Epithelial cell of esophagus (primary cell): ENCODE measurements around the gene FAM222A.

Experiments used
- DNase-seq: peaks from one replicate; pipeline ENCODE4 v3.0.0; 2010; ENCODE audit warnings: low read depth
- H3K4me3 ChIP-seq: 2 replicates; pipeline ENCODE4 v1.5.1; 2011; ENCODE audit warnings: mild to moderate bottlenecking, low read length, control low read depth
- TF ChIP-seq, protein P1 (sequence below): IDR thresholded peaks from 2 replicates; pipeline ENCODE4 v1.5.1; 2011; ENCODE audit warnings: low read depth, mild to moderate bottlenecking, low read length, control low read depth, inconsistent platforms; ENCODE audit not compliant: insufficient read depth; ENCODE audit errors: missing control alignments

Gene FAM222A

DNA sequence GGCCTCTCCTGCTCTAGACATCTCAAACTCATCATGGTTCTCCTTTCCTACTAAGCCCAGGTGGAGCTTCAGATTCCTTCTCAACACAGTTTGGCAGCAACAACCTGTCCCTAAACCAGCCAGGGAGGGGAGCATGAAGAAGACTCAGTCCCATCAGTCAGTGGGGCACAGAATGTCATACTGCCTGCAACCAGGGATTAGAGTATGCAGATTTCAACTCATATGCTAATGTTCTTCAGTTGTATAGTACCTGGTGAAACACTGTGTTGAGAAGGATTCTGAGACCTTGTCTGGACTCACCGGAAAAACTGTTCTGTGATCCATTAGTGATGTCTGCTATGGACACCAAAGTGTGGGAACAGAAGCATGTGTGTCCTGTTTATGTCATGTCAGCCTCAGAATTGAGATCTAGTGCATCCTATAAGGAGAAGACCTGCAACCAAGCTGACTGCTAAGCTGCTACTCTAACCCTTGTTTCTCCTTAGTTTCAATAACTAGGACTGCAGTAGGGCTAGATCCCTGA is 76.0 kb downstream of the FAM222A start:
- TF ChIP-seq, protein P1, sequence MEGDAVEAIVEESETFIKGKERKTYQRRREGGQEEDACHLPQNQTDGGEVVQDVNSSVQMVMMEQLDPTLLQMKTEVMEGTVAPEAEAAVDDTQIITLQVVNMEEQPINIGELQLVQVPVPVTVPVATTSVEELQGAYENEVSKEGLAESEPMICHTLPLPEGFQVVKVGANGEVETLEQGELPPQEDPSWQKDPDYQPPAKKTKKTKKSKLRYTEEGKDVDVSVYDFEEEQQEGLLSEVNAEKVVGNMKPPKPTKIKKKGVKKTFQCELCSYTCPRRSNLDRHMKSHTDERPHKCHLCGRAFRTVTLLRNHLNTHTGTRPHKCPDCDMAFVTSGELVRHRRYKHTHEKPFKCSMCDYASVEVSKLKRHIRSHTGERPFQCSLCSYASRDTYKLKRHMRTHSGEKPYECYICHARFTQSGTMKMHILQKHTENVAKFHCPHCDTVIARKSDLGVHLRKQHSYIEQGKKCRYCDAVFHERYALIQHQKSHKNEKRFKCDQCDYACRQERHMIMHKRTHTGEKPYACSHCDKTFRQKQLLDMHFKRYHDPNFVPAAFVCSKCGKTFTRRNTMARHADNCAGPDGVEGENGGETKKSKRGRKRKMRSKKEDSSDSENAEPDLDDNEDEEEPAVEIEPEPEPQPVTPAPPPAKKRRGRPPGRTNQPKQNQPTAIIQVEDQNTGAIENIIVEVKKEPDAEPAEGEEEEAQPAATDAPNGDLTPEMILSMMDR: no peak
- DNase-seq: no peak
- H3K4me3 ChIP-seq: no peak overlapping the region

DNA sequence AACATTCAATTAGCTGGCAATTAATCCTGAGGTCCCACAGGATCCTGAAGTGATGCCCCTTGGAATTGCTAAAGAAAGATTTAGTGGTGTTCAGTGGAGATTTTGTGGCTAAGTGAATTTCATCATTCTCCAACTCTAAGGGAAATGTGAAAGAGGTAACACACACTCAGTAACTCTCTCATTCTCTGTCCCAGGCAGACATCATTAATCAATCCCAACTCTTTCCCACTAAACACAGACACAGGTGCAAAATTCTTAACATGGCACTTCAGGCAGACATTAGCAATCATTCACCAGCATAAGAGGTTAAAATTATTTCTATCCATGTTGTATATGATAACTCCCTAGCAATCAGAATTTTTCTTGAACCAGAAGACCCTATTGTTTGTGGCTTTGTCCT is 79.4 kb downstream of the FAM222A start:
- TF ChIP-seq, protein P1: no peak
- no peak overlapping the region for H3K4me3 ChIP-seq
- no peak for DNase-seq

DNA sequence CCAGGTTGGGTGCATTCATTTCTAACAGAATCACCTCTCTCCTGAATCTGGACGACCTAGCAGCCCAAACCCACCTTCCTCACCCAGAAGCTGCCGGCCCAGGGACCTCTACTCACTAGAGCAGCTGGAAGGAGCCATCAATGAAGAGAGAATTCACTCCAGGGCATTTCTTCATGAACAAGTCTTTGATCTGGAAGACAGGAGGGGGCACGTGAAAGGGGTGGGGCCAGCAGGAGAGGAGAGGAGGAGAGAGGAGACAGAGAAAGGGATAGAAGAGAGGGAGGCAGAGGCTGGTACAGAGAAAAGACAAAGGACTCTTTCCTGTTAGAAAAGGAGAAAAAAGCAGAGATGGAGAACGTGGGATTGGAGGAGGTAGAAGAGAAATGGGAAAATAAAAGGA is 79.8 kb downstream of the FAM222A start:
- TF ChIP-seq, protein P1: no peak
- no peak for DNase-seq
- no peak overlapping the region for H3K4me3 ChIP-seq

DNA sequence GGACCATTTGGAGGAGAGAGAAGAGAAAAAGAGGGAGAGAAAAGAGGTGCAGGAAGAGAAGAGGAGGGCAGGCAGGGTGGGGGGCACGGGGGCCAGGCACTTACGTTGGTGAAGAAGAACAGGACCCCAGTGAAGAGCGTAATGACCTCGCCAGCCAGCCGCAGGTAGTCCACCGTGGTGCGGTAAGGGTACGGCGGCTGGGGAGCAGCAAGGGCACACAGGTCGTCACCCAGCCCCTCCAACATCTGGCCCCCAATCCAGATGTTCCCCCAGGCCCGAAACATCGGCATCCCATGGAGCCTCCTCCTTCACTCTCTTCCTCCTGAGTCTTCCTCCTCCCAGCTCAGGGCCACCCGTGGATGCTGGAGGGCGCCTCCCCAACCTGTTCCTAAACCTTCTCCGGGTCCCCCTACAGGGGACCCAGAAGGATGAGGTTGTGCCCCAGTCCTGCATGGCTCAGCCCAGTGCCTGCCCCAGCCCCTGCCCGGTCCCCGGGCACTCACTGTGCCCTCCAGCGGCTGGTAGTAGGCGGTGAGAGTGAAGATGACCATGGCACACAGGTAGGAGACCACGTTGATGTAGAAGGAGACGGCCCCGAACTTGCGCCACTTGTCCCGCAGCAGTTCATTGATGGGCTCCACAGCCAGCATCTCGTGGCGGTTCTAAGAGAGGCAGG is 80.3 kb downstream of the FAM222A start:
- TF ChIP-seq, protein P1: no peak
- H3K4me3 ChIP-seq: no peak overlapping the region
- DNase-seq: no peak

DNA sequence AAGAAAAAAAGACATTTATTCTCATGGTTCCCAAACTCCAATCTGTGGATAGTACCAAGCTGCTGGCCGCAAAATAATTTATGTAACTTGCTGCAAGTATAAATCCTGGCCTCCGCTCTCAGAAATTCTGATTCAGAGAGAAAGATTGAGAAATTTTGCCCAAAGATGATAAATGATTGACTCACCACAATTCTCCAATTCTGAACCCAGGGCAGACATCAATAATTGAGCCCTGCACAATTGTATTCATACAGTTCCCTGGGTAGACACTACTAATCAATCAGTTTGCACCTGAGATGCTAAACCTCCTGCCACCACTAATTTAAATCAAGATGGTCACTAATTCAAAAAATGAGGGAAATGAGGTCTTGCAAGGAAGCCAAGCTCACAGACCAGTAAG is 81.4 kb downstream of the FAM222A start:
- H3K4me3 ChIP-seq: no peak overlapping the region
- peak; percentile 81 for DNase-seq
- TF ChIP-seq, protein P1: no peak

DNA sequence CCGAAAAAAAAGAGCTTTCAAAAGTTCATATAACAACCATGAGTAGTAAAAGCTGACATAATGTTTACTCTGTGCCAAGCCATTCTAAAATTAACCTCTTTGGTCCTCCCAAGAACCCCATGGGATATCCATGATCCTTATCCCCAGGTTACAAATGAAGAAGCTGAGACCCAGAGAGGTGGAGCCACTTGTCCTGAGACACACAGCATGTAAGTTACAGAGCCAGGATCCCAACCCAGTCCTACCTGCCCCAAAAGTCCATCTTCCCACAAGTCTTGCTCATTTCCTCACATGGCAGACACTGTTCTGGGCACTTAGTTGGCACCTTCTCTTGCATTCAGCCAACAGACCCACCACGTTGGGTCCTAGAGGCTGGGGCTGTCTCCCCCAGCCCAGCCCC is 82.4 kb downstream of the FAM222A start:
- TF ChIP-seq, protein P1: no peak
- no peak for DNase-seq
- H3K4me3 ChIP-seq: no peak overlapping the region
